GM21528 (cell line): ENCODE results near the gene CTSL.
"Not testable (repeated sequence)": the region's sequence is repeated elsewhere in the genome, so short reads cannot be mapped to it uniquely, and the experiment has no call there.

Source experiments
- ATAC-seq: cut with Tn5 transposase; IDR thresholded peaks from one replicate; pipeline ENCODE4 v1.9.1; 2021; ENCODE audit warnings: mild to moderate bottlenecking, moderate library complexity; ENCODE audit not compliant: unreplicated experiment, low FRiP score

The CTSL gene

GRCh38 chr9:87718231-87718630 lies 7.7 kb upstream of the CTSL start:
- no peak for ATAC-seq

GRCh38 chr9:87718852-87719612 lies 6.9 kb upstream of the CTSL start:
- ATAC-seq, result no peak

DNA sequence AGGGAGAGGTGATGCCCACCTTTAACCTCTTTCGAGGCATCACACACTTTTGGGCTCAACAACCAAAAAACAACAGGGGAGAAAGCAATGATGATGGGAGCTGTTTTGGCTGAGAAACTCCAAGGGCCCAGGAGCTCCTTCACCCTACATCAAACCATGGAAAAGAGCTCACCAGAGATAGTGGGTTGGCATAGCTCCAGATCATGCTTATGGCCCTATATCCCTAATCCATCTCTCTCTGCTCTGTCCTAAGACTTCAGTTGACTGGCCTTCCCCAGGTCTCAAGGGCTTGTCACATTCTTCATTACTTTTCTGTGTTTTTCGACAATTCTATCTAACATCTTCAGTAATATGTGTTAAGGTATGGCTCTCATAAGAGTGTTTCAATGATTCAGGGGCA lies 5.7 kb upstream of the CTSL start:
- no peak for ATAC-seq

DNA sequence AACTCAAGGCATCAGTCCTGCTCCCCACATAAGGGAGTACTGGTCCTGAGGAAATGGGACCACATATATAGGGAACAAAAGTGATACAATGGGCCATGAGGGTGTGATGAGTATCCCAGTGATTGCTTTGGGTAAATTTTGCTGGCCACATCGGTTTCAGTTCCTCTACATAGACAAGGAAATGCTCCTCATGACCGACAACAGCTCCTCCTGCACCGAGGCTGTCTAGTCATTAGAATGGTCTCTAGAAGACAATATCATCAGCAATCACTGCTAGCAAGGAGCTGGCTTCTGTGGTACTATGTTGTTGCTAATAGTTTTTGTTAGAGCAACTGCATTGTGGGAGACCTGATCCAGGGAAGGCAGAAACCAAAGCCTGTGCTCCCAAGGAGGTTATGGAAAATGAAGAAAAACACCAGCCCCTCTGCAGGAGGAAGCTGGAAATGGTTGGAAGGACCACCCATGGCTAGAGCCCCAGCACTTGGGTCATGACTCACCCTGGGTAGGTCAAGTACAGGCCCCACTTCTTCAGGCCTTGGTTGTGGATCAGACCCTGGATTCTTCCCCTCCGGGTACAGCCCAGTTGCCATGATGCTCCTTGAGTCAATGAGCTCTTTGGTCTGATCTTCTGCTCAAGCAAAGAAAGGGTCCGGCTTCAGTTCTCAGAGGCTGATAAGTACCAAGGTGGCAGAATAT lies 3.4 kb upstream of the CTSL start:
- ATAC-seq, result no peak

DNA sequence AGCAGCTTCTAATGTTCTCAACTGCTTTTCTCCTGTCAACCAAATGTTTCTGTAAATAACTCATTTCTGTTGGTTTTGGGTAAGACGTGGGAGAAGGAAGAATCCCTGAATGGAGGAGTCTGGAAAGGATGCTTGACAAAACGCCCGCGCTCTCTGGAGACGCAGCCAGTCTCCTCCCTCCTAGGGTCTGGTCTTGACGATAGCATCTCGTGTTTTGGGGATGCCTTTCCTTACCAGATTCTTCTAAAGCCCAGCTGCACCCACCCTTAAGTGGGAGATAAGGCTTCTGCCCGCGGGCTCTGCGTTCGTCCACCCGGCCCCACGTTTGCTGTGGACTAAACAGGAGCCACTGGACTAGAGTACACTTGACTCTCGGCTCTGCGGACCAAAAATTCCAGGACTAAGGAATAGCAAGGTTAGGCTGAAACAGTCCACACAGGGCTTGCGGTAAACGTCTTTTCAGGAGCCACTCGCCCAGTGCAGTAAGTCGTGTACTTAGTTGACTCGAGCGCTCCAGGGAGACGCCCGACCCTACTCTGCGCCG lies 491 bp upstream of the CTSL start:
- ATAC-seq, result no peak

DNA sequence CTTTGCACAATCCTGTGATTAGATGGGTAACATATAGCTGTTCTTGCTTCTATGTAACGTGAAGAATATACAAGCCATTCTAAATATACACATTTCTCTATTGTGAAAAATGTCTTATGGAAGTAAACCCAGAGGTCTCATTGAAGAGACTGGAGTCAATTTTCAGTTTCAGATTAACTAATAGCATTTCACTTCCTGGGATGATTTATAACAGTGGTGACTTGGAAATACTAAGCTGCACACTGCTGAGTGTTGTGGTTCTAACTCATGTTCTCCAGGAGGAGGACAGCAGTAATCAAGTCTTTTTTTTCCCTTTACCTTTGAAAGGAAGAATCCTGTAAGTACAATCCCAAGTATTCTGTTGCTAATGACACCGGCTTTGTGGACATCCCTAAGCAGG lies 3.3 kb downstream of the CTSL start:
- ATAC-seq, result no peak

- no peak for ATAC-seq
These were observed 5.4 kb downstream of the CTSL start for GRCh38 chr9:87731321-87731720.

GRCh38 chr9:87732344-87732743 lies 6.4 kb downstream of the CTSL start:
- ATAC-seq, result no peak

DNA sequence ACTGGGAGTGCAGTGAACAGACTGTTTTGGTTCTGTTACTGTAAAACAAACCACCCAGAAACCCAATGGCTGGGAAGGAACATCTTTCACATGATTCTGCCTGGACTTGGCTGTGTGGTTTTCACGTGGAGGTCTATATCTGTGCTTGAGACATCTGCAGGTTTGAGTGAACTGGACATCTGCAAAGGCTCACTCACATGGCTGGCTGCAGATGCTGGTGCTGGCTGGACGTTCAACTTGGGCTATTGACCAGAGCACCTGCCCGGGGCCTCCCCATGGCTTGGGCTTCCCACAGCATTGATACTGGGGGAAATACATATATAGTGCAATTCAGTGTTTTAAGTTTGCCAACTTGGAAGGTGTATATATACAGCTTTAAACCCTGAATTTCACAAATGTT lies 6.8 kb downstream of the CTSL start:
- ATAC-seq, result no peak

DNA sequence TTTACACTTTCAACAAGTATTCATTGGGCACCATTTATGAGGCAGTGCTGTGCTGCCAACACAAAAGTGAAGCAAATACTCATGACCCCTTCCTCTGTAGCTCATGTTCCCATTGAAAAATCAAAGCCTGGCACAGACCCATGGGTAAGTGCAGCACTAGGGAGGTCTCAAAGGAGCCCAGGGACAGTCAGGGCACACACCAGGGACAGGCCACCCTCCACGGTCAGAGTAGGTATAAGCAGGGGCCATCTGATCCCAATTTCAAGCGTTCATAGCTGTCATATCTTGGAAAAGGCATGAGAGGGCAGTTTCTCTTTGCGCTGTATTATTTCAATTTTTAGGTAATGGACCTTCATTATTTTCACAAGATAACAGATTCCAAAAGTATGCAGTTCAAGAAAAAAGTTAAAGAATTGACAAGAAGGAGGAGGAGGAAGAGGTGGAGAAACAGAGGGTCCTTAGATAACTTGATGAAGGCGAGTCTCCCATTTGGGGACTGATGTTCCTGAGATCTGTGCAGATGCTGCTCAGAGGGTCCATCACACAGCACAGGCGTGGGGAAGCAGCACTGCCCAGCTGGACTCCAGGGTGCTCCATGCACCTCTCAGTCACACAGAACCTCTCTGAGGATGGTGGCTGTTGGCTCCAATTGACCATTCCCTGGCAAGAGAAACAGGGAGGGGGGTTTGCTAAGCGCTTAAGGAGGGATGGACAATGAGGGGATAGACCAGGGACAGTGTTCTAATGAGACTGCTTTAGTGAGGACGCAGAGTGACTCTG lies 7.5 kb downstream of the CTSL start:
- no peak for ATAC-seq

DNA sequence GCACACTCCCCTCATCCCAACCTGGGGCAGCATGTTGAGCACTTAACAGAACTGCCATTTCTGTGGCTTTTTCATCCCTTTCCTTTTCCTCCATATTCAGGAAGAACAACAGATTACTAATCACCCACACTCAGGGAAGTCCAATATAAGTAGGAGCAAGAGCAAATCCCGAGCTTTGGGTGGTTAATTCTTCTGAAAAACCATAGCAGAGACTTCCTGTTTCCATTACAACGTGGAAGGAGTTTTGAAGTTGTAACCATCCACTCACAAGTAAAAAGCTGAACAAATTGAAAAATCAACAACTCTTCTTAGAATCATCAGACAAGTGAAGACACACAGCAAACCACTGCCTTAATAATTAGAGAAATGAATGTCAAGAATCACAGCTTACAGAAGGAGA lies 8.2 kb downstream of the CTSL start:
- ATAC-seq, result no peak

GRCh38 chr9:87739546-87739945 lies 13.6 kb downstream of the CTSL start:
- ATAC-seq, result no peak

GRCh38 chr9:87740209-87740608 lies 14.3 kb downstream of the CTSL start:
- no peak for ATAC-seq

GRCh38 chr9:87741326-87741725 lies 15.4 kb downstream of the CTSL start:
- ATAC-seq, result no peak

DNA sequence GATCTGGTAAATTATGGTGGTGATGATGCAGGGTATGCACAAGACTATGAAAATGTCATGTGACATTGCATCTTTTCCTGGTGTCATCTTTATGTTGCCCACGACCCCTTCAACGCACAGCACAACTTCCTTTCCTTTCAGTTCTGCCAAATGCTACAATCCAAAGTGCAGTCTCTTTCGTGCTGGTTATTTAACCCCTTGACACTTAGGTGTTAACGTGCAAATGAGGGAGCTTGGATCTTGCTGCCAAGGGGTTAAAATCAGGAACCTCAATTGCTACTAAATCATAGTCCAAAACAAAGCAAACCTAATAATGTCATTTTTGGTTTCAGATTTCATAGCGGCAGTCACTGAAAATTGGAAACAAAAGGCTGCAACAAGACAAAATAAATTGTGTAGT lies 16.0 kb downstream of the CTSL start:
- no peak for ATAC-seq

- ATAC-seq, result no peak
These were observed 17.0 kb downstream of the CTSL start for GRCh38 chr9:87742813-87743428.

DNA sequence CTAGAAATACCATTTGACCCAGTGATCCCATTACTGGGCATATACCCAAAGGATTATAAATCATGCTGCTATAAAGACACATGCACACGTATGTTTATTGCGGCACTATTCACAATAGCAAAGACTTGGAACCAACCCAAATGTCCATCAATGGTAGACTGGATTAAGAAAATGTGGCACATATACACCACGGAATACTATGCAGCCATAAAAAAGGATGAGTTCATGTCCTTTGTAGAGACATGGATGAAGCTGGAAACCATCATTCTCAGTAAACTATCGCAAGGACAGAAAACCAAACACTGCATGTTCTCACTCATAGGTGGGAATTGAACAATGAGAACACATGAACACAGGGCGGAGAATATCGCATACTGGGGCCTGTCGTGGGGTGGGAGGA lies 18.3 kb downstream of the CTSL start:
- ATAC-seq, result not testable (repeated sequence)

- ATAC-seq, result no peak
These were observed 20.3 kb downstream of the CTSL start for GRCh38 chr9:87746186-87746585.

DNA sequence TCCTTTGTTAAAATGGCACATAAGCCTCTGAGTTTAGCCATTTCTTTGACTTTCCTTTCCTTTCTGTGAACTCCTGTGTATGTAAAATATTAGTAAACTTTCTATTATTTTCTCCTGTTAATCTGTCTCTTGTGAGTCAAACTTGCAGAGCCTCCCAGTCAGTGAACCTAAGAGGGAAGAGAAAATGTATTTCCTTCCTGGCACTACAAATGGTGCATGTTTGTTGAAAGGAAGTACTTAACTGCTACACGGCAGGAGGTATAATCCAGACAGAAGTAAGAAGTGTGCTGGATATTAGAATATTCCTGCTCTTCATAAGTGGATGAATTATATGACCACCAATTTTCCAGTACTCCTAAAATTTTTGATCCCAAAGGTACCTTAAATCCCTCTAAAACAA lies 23.0 kb downstream of the CTSL start:
- ATAC-seq, result no peak

- ATAC-seq, result no peak
These were observed 23.6 kb downstream of the CTSL start for GRCh38 chr9:87749335-87750035.
